ENCODE results near the gene CIDEB. TPM values are rescaled to one million over a fixed set of nuclear protein-coding genes. Genes with fewer than 3 reads are reported as not detected.

The CIDEB gene
- polyA plus RNA-seq, 1 donor from 2014 or later = not detected

GRCh38 chr14:24267516-24267915 is 40.3 kb downstream of the CIDEB start:
- no peak overlapping the region for H3K9ac ChIP-seq (ENCODE audit: low read length)
- no peaks in the 10 kb centered on the region for H3K36me3 ChIP-seq (ENCODE audit: insufficient read depth, low read length)
- no peak overlapping the region for H3K4me3 ChIP-seq (ENCODE audit: low read length)
- H3F3A ChIP-seq (ENCODE audit: insufficient read depth, low read length, poor library complexity, severe bottlenecking) = no peaks in the 10 kb centered on the region
- no peaks in the 10 kb centered on the region for H3K9me3 ChIP-seq (ENCODE audit: low read length)
- no peak overlapping the region for H3K27ac ChIP-seq (ENCODE audit: low read length)
- H4K20me1 ChIP-seq (ENCODE audit: insufficient read depth) = no peaks in the 10 kb centered on the region
- H2AFZ ChIP-seq (ENCODE audit: low read depth, low read length) = no peak overlapping the region
- TF ChIP-seq TAF1 (IDR thresholded peaks at IDR 0.05; ENCODE audit: low read depth) = no peak
- no peak for TF ChIP-seq MXI1 (conservative IDR thresholded peaks at IDR 0.05; ENCODE audit: poor library complexity, severe bottlenecking)
- no peak for TF ChIP-seq EP300 (conservative IDR thresholded peaks at IDR 0.05; ENCODE audit: poor library complexity, severe bottlenecking)
- no peak for TF ChIP-seq CTCF (IDR thresholded peaks at IDR 0.05; ENCODE audit: poor library complexity, severe bottlenecking)
- no peak for TF ChIP-seq SMC3 (conservative IDR thresholded peaks at IDR 0.05; ENCODE audit: poor library complexity)
- no peak for TF ChIP-seq REST (IDR thresholded peaks at IDR 0.05; ENCODE audit: borderline replicate concordance)
- H3K4me2 ChIP-seq (ENCODE audit: low read length) = no peak overlapping the region
- no peaks in the 10 kb centered on the region for H3K9me2 ChIP-seq (ENCODE audit: insufficient read depth, low read length)
- H3K79me2 ChIP-seq (replicated peaks; ENCODE audit: insufficient read depth, low read length) = no peaks in the 10 kb centered on the region
- no peaks in the 10 kb centered on the region for H3K27me3 ChIP-seq (ENCODE audit: insufficient read depth, low read depth, low read length)

GRCh38 chr14:24266344-24267244 is 41.2 kb downstream of the CIDEB start:
- no peak for TF ChIP-seq POLR2AphosphoS5 (IDR thresholded peaks at IDR 0.05)
- TF ChIP-seq EP300 (conservative IDR thresholded peaks at IDR 0.05; ENCODE audit: poor library complexity, severe bottlenecking) = no peak
- no peak for TF ChIP-seq TAF1 (IDR thresholded peaks at IDR 0.05; ENCODE audit: low read depth)
- TF ChIP-seq RAD21 (conservative IDR thresholded peaks at IDR 0.05) = no peak
- TF ChIP-seq CTCF (IDR thresholded peaks at IDR 0.05; ENCODE audit: poor library complexity, severe bottlenecking) = no peak
- no peak for TF ChIP-seq SMC3 (conservative IDR thresholded peaks at IDR 0.05; ENCODE audit: poor library complexity)
- TF ChIP-seq EZH2 (IDR thresholded peaks at IDR 0.05; ENCODE audit: borderline replicate concordance, insufficient read depth, low read length, poor library complexity, severe bottlenecking) = no peak
- no peak for TF ChIP-seq REST (IDR thresholded peaks at IDR 0.05; ENCODE audit: borderline replicate concordance)
- no peak for TF ChIP-seq MXI1 (conservative IDR thresholded peaks at IDR 0.05; ENCODE audit: poor library complexity, severe bottlenecking)
- H3K9me3 ChIP-seq (ENCODE audit: low read length) = no peaks in the 10 kb centered on the region
- no peaks in the 10 kb centered on the region for H3K9me2 ChIP-seq (ENCODE audit: insufficient read depth, low read length)

More at GRCh38 chr14:24266344-24267244, 41.2 kb downstream of the CIDEB start:
- no peaks in the 10 kb centered on the region for H4K20me1 ChIP-seq (ENCODE audit: insufficient read depth)
- no peak overlapping the region for H3K4me2 ChIP-seq (ENCODE audit: low read length)
- no peak overlapping the region for H3K27ac ChIP-seq (ENCODE audit: low read length)
- no peaks in the 10 kb centered on the region for H3K79me2 ChIP-seq (replicated peaks; ENCODE audit: insufficient read depth, low read length)
- H2AFZ ChIP-seq (ENCODE audit: low read depth, low read length) = no peak overlapping the region
- H3K36me3 ChIP-seq (ENCODE audit: insufficient read depth, low read length) = no peaks in the 10 kb centered on the region
- no peak overlapping the region for H3K9ac ChIP-seq (ENCODE audit: low read length)
- no peak overlapping the region for H3K4me3 ChIP-seq (ENCODE audit: low read length)
- no peaks in the 10 kb centered on the region for H3F3A ChIP-seq (ENCODE audit: insufficient read depth, low read length, poor library complexity, severe bottlenecking)
- H3K27me3 ChIP-seq (ENCODE audit: insufficient read depth, low read depth, low read length) = no peaks in the 10 kb centered on the region

Measured in neural cell (in vitro differentiated cells).